HL-60 (cell line): ENCODE measurements around the gene AKAP5.

Experiments
- POLR2AphosphoS5 ChIP-seq: IDR thresholded peaks from 2 replicates; pipeline ENCODE4 v1.6.1; 2012; ENCODE audit warnings: low read depth
- TF ChIP-seq, protein P1 (sequence below): IDR thresholded peaks from 2 replicates; pipeline ENCODE4 v1.6.1; 2012; ENCODE audit warnings: low read depth; ENCODE audit not compliant: insufficient replicate concordance
- TF ChIP-seq, protein P2 (sequence below): IDR thresholded peaks from one replicate; pipeline ENCODE4 v1.5.1; 2011; ENCODE audit warnings: low read length, control low read depth, inconsistent platforms; ENCODE audit not compliant: insufficient read depth

DNA sequence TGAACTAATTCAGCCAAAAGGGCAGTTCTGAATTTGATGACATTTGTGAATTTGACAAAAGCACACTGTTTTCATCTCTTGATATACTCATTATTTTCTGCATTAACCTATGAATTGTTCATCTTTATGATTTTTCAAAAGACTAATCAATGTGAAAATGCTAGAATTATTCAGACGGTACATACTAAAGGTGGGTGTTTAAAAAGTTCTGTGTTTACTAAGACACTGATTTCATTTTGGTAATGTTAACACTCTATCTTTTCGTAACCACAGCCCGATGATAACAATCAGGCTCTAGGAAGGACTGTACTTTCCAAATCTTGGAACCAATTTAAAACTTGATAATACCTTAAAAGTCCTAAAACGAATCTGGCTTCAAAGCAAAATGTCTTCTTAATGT lies 9.4 kb downstream of the AKAP5 start:
- TF ChIP-seq, protein P1, sequence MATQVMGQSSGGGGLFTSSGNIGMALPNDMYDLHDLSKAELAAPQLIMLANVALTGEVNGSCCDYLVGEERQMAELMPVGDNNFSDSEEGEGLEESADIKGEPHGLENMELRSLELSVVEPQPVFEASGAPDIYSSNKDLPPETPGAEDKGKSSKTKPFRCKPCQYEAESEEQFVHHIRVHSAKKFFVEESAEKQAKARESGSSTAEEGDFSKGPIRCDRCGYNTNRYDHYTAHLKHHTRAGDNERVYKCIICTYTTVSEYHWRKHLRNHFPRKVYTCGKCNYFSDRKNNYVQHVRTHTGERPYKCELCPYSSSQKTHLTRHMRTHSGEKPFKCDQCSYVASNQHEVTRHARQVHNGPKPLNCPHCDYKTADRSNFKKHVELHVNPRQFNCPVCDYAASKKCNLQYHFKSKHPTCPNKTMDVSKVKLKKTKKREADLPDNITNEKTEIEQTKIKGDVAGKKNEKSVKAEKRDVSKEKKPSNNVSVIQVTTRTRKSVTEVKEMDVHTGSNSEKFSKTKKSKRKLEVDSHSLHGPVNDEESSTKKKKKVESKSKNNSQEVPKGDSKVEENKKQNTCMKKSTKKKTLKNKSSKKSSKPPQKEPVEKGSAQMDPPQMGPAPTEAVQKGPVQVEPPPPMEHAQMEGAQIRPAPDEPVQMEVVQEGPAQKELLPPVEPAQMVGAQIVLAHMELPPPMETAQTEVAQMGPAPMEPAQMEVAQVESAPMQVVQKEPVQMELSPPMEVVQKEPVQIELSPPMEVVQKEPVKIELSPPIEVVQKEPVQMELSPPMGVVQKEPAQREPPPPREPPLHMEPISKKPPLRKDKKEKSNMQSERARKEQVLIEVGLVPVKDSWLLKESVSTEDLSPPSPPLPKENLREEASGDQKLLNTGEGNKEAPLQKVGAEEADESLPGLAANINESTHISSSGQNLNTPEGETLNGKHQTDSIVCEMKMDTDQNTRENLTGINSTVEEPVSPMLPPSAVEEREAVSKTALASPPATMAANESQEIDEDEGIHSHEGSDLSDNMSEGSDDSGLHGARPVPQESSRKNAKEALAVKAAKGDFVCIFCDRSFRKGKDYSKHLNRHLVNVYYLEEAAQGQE = no peak
- TF ChIP-seq, protein P2, sequence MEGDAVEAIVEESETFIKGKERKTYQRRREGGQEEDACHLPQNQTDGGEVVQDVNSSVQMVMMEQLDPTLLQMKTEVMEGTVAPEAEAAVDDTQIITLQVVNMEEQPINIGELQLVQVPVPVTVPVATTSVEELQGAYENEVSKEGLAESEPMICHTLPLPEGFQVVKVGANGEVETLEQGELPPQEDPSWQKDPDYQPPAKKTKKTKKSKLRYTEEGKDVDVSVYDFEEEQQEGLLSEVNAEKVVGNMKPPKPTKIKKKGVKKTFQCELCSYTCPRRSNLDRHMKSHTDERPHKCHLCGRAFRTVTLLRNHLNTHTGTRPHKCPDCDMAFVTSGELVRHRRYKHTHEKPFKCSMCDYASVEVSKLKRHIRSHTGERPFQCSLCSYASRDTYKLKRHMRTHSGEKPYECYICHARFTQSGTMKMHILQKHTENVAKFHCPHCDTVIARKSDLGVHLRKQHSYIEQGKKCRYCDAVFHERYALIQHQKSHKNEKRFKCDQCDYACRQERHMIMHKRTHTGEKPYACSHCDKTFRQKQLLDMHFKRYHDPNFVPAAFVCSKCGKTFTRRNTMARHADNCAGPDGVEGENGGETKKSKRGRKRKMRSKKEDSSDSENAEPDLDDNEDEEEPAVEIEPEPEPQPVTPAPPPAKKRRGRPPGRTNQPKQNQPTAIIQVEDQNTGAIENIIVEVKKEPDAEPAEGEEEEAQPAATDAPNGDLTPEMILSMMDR = no peak
- TF ChIP-seq POLR2AphosphoS5 = no peak
